Colon (tissue), 2 donors: ENCODE data around the gene UBAP2L.
"Not testable (repeated sequence)": the region's sequence is repeated elsewhere in the genome, so short reads cannot be mapped to it uniquely, and the experiment has no call there.

ENCODE experiments used
- FAIRE-seq: peaks from 2 replicates; lab custom pipeline; 2012; peaks lifted over from hg19 to GRCh38; lab: Jason Lieb, UNC
- donor health status: control.
- donor health status: control.

The UBAP2L gene

DNA sequence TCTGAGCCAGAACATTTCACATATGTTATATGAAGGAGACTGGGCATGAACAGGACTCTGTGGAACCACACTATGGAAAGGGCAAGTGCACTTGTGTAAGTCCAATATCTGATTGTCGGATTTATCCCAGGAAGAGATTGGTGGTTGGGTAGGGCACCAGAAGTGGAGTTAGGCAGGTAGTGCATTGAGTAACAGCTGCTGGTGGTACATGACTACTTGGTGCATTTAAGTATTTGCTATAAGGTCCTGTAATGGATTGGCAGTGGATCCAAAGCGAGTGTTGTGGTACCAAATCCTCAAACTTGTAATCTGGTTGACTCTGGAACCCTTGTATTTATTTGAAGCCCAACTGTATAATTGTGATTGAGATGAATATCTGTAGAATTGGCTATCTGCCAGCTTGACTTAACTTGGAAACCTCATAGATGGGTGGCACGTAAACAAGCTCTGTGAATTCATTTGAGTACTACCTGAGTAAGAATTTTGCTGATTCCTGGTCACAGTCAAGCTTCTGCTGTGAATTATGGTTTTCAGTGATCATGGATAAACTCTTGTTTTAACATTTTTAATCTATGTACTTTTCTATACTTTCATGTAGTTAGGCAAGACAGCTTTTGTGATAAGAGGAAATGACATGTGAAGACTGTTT is 21.1 kb downstream of the UBAP2L start:
- no peak for FAIRE-seq

DNA sequence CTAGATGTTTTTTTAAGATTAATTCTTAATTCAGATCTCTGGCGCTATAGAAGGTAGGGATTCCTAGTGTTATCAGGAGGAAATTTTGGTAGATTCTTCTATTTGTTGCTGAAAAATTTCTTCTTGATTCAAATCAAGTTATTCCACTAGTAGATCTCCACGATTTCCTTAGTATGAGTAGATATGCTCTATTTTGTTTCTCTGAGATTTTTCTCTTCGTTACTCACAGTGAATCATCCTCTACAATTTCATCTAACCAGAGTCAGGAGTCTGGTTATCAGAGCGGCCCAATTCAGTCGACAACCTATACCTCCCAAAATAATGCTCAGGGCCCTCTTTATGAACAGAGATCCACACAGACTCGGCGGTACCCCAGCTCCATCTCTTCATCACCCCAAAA is 32.9 kb downstream of the UBAP2L start:
- FAIRE-seq, result no peak

DNA sequence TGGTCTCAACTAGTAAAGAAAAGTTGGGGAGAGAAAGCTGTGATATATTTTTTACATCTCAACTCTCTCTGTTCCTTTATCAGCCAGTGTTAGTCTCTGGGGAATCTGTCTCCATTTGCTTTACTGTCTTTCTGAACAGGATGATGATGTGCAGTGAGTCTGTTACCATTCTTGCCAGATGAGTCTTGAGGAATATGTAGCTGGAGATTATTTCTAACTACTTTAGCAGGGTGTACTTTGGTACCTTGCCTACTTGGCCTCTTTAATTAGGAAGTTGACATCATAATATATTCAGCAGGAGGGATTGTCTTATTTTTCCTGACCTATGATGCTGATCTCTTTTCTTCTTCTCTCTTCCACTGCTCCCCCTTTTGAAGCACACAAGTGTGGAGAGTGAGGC is 35.9 kb downstream of the UBAP2L start:
- FAIRE-seq, result no peak

DNA sequence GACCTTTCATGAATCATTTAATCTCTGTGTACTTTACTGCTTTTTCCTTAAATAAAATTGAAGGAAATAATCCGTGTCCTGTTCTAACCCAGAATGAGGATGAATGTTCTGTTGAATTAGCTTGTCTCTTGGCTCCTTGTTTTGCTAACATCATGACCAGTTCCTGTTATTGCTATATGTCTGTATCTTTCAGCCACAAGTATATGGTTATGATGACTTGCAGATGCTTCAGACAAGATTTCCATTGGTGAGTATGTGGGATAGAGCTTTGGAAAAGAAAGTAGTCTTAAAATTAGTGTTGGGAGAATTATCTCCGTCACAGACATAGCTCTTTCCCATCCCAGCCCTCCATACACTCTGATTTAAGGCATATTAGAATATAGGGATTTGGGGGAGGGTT is 38.0 kb downstream of the UBAP2L start:
- no peak for FAIRE-seq

GRCh38 chr1:154260127-154260526 is 39.4 kb downstream of the UBAP2L start:
- no peak for FAIRE-seq

- FAIRE-seq, result no peak
Observed at GRCh38 chr1:154263465-154264332, 42.9 kb downstream of the UBAP2L start.

- FAIRE-seq, result no peak
Observed at GRCh38 chr1:154264454-154264853, 43.7 kb downstream of the UBAP2L start.

GRCh38 chr1:154265586-154265985 is 44.8 kb downstream of the UBAP2L start:
- FAIRE-seq, result no peak

DNA sequence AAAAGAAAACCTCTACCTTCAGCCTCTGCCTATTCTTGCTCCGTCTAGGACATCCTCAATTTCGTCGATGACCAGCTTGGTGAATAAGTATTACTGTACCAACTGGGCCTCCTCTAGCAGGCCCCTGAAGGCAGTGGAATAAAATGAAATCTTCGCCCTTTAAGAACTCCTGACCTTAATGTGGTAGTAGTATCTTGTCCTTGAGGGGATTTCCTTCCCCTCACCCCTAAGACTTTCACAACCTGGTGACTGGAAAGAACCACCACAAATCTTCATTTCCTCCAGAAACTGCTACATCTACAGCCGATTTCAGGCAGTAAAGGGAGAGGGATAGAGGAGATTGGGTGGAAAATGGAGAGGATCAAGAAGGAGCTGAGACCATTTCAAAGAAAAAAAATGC is 50.1 kb downstream of the UBAP2L start:
- FAIRE-seq, result no peak

GRCh38 chr1:154272217-154272998 is 51.7 kb downstream of the UBAP2L start, which contains the start of gene HAX1:
Gene HAX1 (plus strand): TSS chr1:154272629. CDS start chr1:154272724, 95 bp downstream.
- peak; percentile 84 for FAIRE-seq

DNA sequence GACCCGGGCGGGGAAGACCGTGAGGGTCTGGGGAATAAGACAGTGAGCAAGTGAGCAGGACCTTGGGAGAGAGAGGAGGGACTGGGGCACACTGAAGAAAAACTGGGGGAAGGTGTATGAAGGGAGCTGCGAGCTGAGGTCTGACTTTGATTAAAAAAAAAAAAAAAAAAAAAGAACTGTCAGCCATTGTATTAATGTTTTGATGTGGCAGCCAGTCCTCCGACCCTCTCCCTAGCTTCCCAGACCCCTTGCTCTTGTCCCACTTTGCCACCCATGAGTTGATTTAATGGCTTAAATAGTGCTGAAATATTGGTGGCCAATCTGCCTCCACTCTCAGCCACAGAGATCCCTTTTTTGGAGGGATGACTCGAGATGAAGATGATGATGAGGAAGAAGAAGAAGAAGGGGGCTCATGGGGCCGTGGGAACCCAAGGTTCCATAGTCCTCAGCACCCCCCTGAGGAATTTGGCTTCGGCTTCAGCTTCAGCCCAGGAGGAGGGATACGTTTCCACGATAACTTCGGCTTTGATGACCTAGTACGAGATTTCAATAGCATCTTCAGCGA is 52.3 kb downstream of the UBAP2L start:
- FAIRE-seq, result no peak

DNA sequence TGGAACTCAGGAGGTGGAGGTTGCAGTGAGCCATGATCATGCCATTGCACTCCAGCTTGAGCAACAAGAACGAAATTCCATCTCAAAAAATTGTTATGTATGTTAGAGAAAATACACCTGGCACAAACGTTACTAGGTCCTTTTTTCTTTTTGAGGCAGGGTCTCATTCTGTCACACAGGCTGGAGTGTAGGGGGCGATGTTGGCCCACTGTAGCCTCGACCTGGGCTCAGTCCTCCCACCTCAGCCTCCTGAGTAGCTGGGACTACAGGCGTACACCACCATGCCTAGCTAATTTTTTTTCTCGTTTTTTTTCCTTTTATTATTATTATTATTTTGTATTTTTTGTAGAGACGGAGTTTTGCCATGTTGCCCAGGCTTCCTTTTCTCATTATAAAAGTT is 56.0 kb downstream of the UBAP2L start:
- no peak for FAIRE-seq

DNA sequence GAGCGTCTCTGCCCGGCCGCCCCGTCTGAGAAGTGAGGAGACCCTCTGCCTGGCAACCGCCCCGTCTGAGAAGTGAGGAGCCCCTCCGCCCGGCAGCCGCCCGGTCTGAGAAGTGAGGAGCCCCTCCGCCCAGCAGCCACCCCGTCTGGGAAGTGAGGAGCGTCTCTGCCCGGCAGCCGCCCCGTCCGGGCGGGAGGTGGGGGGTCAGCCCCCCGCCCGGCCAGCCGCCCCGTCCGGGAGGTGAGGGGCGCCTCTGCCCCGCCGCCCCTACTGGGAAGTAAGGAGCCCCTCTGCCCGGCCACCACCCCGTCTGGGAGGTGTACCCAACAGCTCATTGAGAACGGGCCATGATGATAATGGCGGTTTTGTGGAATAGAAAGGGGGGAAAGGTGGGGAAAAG is 66.8 kb downstream of the UBAP2L start:
- FAIRE-seq, result not testable (repeated sequence)

GRCh38 chr1:154288661-154289060 is 67.9 kb downstream of the UBAP2L start:
- FAIRE-seq, result no peak

GRCh38 chr1:154290921-154291320 is 70.2 kb downstream of the UBAP2L start:
- FAIRE-seq, result no peak

DNA sequence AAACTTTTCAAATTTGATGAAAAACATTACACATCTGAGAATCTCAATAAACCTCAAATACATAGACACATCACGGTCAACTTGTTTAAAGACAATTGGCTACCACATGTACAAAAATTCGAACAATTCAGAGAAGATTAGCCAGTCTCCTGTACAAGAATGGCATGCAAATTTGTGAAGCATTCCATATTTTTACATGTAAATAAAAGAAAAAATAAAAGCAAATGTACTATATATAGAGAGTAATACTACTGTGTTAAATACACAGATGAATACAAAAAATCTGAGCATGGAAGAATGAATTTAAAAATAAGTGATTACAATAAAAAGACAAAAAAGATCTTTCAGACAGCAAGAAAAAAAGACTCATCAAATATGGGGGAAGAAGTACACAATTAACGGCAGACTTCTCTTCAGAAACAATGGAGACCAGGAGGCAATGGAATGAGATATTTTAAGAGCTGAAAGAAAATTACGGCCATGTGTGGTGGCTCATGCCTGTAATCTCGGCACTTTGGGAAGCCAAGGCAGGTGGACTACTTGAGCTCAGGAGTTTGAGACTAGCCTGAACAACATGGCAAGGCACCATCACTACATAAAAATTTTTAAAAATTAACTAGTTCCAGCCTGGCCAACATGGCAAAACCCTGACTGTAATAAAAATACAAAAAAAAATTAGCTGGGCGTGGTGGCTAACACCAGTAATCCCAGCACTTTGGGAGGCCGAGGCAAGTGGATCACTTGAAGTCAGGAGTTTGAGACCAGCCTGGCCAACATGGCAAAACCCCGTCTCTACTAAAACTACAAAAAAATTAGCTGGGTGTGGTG is 74.9 kb downstream of the UBAP2L start:
- FAIRE-seq, result no peak

- FAIRE-seq, result no peak
Observed at GRCh38 chr1:154301582-154301981, 80.8 kb downstream of the UBAP2L start.

DNA sequence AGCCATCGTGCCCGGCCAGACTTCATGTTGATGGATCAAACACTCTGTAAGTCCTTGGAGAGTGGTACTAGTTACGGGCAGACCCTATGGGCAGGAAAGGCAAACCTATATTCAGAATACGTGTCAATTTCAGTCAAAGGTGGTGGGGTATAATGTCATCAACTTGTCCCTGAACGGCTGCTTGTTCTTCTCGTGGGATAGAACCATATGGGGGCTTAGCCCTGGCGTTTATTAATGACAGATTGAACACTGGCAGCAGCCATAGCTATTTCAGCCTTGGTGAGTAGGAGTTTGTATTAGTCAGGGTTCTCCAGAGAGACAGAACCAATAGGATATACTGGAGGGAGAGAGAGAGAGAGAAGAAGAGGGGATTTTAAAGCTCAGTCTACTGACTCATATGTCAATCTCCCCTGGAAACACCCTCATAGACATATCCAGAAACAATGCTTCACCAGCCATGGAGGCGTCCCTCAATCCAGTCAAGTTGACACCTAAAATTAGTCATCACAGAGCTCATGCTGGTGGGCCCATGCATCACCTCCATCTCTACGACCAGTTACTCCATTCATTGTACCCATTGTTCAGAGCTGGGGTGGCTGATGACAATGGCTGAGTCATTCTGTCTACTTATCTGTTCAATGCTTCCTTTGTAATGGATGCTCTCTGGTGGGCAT is 84.0 kb downstream of the UBAP2L start:
- FAIRE-seq, result no peak

DNA sequence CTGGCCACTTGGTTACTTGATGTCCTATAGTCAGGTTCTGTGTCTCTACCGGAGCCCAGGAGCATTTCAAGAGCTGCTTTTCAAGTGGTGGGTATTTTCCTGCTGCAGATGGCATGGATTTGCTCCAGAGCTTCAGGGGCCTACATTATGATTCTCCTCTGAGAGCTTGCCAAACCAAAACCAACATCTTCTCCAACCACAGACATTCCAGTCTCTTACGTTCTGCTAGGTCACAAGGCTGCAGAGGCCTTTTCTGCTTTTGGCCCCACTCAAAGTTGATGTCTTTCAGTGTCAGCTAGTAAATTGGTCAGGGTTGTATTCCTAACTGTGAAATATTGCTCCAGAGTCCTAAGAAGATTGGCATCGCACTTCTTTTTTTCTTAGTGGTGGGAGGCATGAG is 85.4 kb downstream of the UBAP2L start:
- FAIRE-seq, result no peak

- not testable (repeated sequence) for FAIRE-seq
Observed at GRCh38 chr1:154307670-154308270, 87.0 kb downstream of the UBAP2L start.
